HG03558 (cell line): ENCODE data around the gene NPB.

ENCODE experiments used
- ATAC-seq: cut with Tn5 transposase; IDR thresholded peaks from one replicate; pipeline ENCODE4 v1.9.1; 2021; ENCODE audit warnings: moderate number of reproducible peaks; ENCODE audit not compliant: unreplicated experiment; ENCODE audit errors: extremely low read depth

The NPB gene

GRCh38 chr17:81922566-81923301 is 20.7 kb downstream of the NPB start:
- ATAC-seq, result no peak

- ATAC-seq, result no peak
These were observed 21.5 kb downstream of the NPB start for GRCh38 chr17:81923302-81924260.

- ATAC-seq, result no peak
These were observed 22.8 kb downstream of the NPB start for GRCh38 chr17:81924557-81925532.

GRCh38 chr17:81925860-81926450 is 23.9 kb downstream of the NPB start:
- no peak for ATAC-seq

- ATAC-seq, result no peak
These were observed 24.6 kb downstream of the NPB start for GRCh38 chr17:81926451-81927151.

- no peak for ATAC-seq
These were observed 25.2 kb downstream of the NPB start for GRCh38 chr17:81927152-81927652.

- peak; percentile 33 for ATAC-seq
These were observed 25.9 kb downstream of the NPB start, which contains the start of gene MAFG for GRCh38 chr17:81927653-81928543. Gene MAFG (minus strand): TSS chr17:81927735. CDS start chr17:81923185, 4,550 bp downstream.

- ATAC-seq, result no peak
These were observed 26.7 kb downstream of the NPB start for GRCh38 chr17:81928544-81929252.

GRCh38 chr17:81929253-81930141 is 27.5 kb downstream of the NPB start:
- no peak for ATAC-seq

GRCh38 chr17:81930142-81931125 is 28.4 kb downstream of the NPB start:
- no peak for ATAC-seq

- ATAC-seq, result no peak
These were observed 29.1 kb downstream of the NPB start for GRCh38 chr17:81931189-81931556.

GRCh38 chr17:81931557-81932332 is 29.7 kb downstream of the NPB start:
- ATAC-seq, result no peak

- no peak for ATAC-seq
These were observed 30.4 kb downstream of the NPB start for GRCh38 chr17:81932333-81932983.

- no peak for ATAC-seq
These were observed 31.2 kb downstream of the NPB start for GRCh38 chr17:81933178-81933699.
